HG03045 (cell line): ENCODE results near the gene ATP6V0E1.
"Not testable (repeated sequence)": the region's sequence is repeated elsewhere in the genome, so short reads cannot be mapped to it uniquely, and the experiment has no call there.

Experiments used
- ATAC-seq: cut with Tn5 transposase; IDR thresholded peaks from one replicate; pipeline ENCODE4 v1.9.1; 2021; ENCODE audit warnings: mild to moderate bottlenecking, moderate library complexity; ENCODE audit not compliant: unreplicated experiment

The ATP6V0E1 gene

GRCh38 chr5:173001229-173001841, 17.8 kb downstream of the ATP6V0E1 start:
- peak; percentile 58 for ATAC-seq

DNA sequence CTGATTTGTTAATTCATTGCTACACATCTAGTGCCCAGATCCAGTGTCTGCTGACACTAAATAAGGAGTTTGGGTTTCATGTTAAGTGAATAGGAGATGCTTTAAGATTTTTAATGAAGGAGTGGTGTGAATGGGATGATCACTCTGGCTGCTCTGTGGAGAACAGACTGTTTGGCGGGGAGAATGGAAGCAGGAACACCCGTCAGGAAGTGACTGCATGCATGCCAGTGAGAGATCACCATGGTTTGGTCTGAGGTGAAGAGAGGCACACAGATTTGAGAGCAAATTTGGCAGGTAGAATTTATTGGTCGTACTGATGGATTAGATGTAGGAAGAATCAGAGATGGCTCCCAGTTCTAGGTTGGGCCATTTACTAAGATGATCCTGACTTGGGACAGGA, 19.8 kb downstream of the ATP6V0E1 start:
- ATAC-seq, result no peak

DNA sequence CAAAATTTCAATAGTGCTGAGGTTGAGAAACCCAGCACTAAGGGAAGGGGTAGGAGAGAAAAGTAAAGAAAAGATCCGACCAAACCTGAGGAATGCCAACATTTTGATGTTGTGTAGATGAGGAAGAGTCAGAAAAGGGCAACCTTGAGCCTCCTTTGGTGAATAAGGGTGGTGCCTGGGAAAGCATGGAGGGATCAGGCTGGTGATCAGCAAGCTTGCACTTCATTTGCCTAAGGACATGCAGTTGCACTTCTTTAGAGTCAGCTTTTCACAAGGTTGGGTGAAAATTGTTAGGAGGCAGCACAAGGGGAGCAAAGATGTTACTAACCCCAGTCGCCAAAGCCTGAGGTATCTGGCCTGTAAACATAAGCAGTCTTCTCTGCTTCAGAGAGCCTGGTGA, 20.4 kb downstream of the ATP6V0E1 start:
- no peak for ATAC-seq

- no peak for ATAC-seq
Measured at GRCh38 chr5:173004447-173004846, 20.9 kb downstream of the ATP6V0E1 start.

- no peak for ATAC-seq
Measured at GRCh38 chr5:173010021-173010420, 26.4 kb downstream of the ATP6V0E1 start.

DNA sequence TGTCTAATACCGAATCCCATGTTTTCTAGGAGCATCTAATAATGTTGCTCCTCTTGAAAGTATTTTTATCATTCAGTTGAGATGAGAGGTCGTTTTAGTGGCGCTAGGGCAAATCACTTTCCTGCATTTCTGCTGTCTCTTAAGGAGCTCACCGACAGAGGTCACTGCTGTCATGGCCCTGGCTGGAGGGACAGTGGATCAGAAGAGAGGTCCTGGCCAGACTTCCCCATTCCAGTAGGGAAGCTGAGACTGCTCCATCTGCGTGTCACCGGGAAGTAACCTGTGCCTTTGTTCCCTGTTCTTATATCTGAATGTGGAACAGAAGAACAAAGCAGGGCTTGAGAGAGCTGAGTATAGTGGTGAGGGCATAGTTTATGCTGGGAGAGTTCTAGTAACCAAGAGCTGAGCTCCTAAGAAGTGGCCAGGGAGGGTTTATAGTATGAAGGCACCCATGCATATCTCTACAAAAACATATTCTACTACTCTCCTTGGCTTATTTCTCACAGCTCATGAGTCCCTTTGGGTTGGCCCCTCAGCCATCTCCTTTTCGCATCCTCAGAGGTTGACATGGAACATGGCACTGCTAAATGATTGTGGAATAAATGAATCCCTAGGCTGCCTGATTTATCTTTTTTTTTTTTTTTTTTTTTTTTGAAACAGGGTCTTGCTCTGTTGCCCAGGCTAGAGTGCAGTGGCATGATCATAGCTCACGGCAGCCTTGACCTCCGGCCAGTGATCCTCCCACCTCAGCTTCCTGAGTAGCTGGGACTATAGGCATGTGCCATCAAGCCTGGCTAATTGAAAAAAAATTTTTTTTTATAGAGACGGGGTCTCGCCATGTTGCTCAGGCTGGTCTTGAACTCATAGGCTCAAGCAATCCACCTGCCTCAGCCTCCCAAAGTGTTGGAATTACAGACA, 27.2 kb downstream of the ATP6V0E1 start:
- ATAC-seq, result no peak

DNA sequence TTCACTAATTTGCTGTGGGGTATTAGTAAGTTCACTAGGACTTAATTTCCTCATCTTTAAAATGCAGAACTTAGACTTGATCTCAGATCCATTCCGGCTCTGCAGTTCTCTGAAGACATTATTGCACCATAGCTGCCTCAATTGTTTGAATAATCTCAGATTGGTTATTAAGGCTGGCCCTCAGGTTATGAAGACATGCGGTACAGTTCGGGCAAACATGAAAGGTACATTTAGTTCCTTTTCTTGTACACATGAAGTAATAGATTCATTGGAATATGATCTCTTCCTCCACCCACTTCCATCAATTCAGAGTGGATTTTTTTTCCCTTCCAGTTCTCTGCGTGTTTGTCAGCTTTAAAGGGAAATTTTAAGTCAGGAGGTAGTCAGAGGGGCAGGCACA, 28.0 kb downstream of the ATP6V0E1 start:
- no peak for ATAC-seq

GRCh38 chr5:173012882-173013281, 29.3 kb downstream of the ATP6V0E1 start:
- ATAC-seq, result no peak

- no peak for ATAC-seq
Measured at GRCh38 chr5:173014671-173015070, 31.1 kb downstream of the ATP6V0E1 start.

- ATAC-seq, result no peak
Measured at GRCh38 chr5:173015192-173015591, 31.6 kb downstream of the ATP6V0E1 start.

DNA sequence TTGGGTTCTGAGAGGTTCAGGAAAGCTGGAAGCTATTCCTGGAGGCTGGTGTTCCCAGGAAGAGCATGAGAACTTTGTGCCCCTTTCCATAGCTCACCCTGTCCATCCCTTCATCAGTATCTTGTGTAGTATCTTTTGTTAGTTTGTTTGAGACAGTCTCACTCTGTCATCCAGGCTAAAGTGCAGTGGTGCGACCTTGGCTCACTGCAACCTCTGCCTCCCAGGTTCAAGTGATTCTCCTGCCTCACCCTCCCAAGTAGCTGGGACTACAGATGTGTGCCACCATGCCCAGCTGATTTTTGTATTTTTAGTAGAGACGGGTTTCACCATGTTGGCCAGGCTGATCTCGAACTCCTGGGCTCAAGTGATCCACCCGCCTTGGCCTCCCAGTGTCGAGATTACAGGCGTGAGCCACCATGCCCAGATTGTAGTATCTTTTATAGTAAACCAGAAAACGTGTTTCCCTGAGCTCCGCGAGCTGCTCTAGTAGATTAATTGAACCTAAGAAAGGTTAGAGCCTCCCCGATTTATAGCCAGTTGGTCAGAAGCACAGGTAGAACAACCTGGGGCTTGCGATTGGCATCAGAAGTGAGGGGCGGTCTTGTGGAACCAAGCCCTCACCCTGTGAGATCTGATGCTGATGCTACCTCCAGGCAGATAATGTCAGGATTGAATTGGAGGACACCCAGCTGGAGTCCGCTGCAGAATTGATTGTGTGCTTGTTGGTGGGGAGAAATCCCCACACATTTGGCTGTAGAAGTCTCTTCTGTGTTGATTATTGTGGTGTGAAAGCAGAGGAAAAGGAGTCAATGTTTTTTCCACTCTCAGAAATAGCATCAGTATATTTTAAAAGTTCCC, 32.3 kb downstream of the ATP6V0E1 start:
- no peak for ATAC-seq

- ATAC-seq, result no peak
Measured at GRCh38 chr5:173016598-173017046, 33.1 kb downstream of the ATP6V0E1 start.

- not testable (repeated sequence) for ATAC-seq
Measured at GRCh38 chr5:173017087-173017486, 33.5 kb downstream of the ATP6V0E1 start.

DNA sequence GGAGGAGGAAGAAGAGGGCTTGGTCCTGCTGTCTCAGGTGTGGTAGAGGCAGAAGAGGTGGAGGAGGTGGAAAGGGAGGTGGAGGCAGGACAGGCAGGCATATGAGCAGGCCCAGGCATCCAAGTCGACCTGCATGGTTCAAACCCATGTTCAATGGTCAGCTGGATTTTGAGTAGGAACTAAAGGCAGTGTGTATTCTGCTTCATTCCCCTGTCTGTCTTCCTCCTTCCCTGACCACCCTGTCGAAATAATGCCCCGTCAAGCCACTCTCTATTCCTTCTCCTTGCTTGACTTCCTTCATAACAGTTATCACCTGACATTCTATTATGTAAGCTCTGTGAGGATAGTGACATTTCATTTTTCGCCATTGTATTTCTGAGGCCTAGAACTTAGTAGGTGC, 34.8 kb downstream of the ATP6V0E1 start:
- no peak for ATAC-seq

- ATAC-seq, result no peak
Measured at GRCh38 chr5:173020154-173020581, 36.6 kb downstream of the ATP6V0E1 start.

GRCh38 chr5:173020643-173021042, 37.1 kb downstream of the ATP6V0E1 start:
- ATAC-seq, result no peak

GRCh38 chr5:173025651-173026050, 42.1 kb downstream of the ATP6V0E1 start:
- no peak for ATAC-seq

DNA sequence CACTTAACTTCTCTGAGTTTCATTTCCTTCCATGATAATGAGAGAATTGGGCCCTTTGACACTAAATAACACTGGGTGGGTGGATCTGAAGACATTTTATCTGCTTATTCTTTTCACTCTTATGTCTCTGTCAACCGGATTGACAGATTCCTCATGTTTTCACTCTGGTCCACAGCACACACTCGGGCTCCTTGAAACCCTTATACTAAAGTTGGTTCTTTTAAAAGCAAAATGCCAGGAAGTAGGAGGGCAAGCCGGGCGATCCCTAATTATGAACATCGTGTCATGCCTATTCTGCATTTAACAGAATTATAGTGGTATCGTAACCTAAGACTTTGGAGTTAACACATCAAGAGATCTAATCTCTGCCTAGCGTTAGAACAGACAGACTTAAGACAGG, 44.3 kb downstream of the ATP6V0E1 start:
- no peak for ATAC-seq

DNA sequence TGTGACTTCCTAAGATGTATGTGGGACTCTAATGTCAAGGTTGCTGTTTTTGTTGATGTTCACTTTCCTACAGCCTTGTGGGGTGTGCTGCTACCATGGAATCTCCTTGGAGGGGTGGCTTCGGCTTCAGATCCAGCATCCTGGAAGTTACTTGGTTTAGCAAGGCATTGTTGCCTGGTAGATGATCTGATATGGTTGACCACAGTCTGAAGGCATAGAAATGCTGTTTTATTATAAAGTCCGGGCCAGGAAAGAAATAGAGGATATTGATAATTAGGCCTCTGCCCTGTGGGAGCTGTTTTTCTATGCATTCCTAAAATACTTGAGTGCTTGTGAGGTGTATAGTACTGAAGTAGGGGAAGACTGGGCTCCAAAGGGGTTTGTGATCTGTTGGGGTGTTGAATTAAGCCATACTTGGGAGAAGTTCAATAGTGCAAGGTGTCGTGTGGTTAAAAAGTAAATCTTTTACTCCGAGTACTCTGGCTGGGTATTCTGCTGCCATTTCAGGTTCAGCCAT, 45.3 kb downstream of the ATP6V0E1 start:
- ATAC-seq, result no peak

- ATAC-seq, result no peak
Measured at GRCh38 chr5:173029499-173029921, 45.9 kb downstream of the ATP6V0E1 start.

- ATAC-seq, result not testable (repeated sequence)
Measured at GRCh38 chr5:173032096-173032495, 48.5 kb downstream of the ATP6V0E1 start.
